ENCODE data around the gene DNAJC12. TPM values are rescaled to one million over a fixed set of nuclear protein-coding genes. Genes with fewer than 3 reads are reported as not detected.

The DNAJC12 gene
- total and polyA plus RNA-seq, 2 donors (not counting 1 experiment from before 2014, with no cell fraction given), result 0.19 TPM; not detected in 1

GRCh38 chr10:67812007-67812406 is 26.0 kb downstream of the DNAJC12 start:
- Mint-ChIP-seq H3K27ac (no peak overlapping the region), H3K4me1 (no peaks in the 10 kb centered on the region)

DNA sequence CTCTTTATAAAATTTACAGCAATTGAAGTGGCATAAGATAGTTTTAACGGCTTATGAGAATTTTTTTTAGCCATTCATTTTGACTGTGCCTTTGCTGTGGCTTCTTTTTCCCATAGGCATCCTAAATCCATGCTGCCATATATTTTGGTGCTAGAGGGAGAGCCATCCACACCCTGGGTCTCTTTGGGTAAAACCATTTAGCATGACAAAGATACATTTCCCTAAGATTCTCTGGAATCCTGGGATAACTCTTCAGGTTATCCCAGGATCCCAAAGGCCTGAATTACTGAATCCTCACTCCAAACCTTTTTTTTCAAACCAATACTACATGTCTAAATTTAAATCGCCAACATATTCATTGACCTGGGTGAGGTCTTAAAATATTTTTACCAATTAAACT is 28.9 kb downstream of the DNAJC12 start:
- Histone ChIP-seq H4K20me1 (ENCODE audit: control insufficient read depth, insufficient read depth, low read length, poor library complexity, severe bottlenecking) (no peaks in the 10 kb centered on the region), H3K27ac (ENCODE audit: low read length in 2 of 2) (no peak overlapping the region), H3K36me3 (replicated peaks in 1 of 2; ENCODE audit: control extremely low read depth in 1 of 2, control insufficient read depth in 1 of 2, extremely low read depth in 1 of 2, insufficient read depth in 2 of 2, low read length in 1 of 2) (no peaks in the 10 kb centered on the region), H3K27me3 (replicated peaks in 1 of 4; ENCODE audit: control extremely low read depth in 1 of 4, control insufficient read depth in 3 of 4, insufficient read depth in 4 of 4, low read length in 3 of 4) (no peaks in the 10 kb centered on the region), H3K4me2 (replicated peaks; ENCODE audit: low read depth, low read length, poor library complexity, severe bottlenecking) (no peak overlapping the region), H3K4me1 (ENCODE audit: control insufficient read depth in 2 of 2, insufficient read depth in 2 of 2, low read length in 2 of 2) (no peaks in the 10 kb centered on the region), H3K9ac (ENCODE audit: low read length) (no peak overlapping the region), H3K9me3 (ENCODE audit: control extremely low read depth in 1 of 3, control insufficient read depth in 2 of 3, insufficient read depth in 1 of 3, low read length in 2 of 3) (no peaks in the 10 kb centered on the region), H3K4me3 (ENCODE audit: control extremely low read depth in 1 of 5, extremely low read depth in 1 of 5, insufficient read depth in 1 of 5, low read depth in 2 of 5, low read length in 4 of 5) (no peak overlapping the region), H2AFZ (ENCODE audit: insufficient read depth, low read depth, low read length, poor library complexity, severe bottlenecking) (no peak overlapping the region), H3K79me2 (ENCODE audit: control insufficient read depth, insufficient read depth, low read length) (no peaks in the 10 kb centered on the region)
- DNase-seq, result no peak
- ATAC-seq (ENCODE audit: low read depth), result no peak
- POLR2A ChIA-PET, result no interaction called here
- Mint-ChIP-seq H3K27ac (no peak overlapping the region), H3K9me3 (ENCODE audit: insufficient read depth) (no peaks in the 10 kb centered on the region), H3K4me3 (no peak overlapping the region), H3K4me1 (no peaks in the 10 kb centered on the region), H3K27me3 (peaks cover 15% of the 10 kb centered on the region)
- CTCF ChIA-PET, result no interaction called here
- TF ChIP-seq CTCF (IDR thresholded peaks at IDR 0.05) (no peak), EZH2 (IDR thresholded peaks at IDR 0.05; ENCODE audit: borderline replicate concordance, insufficient read depth, low read depth, low read length, poor library complexity, severe bottlenecking) (no peak)
- WGBS (ENCODE audit: insufficient coverage), result no CpG with 5 or more reads among the region's 2 CpGs
- intact Hi-C loops (cut with micrococcal nuclease), result no loop called here

More at GRCh38 chr10:67812007-67812406, 26.0 kb downstream of the DNAJC12 start:
- intact Hi-C loops (cut with micrococcal nuclease), result no loop called here
- DNase-seq (no peak), ATAC-seq (ENCODE audit: low read depth) (no peak)
- WGBS (ENCODE audit: insufficient coverage), result 69% methylated on average over 2 of the region's 4 CpGs
- Histone ChIP-seq H3K27ac (ENCODE audit: low read length in 2 of 2) (no peak overlapping the region), H3K79me2 (ENCODE audit: control insufficient read depth, insufficient read depth, low read length) (no peaks in the 10 kb centered on the region), H3K27me3 (replicated peaks in 1 of 4; ENCODE audit: control extremely low read depth in 1 of 4, control insufficient read depth in 3 of 4, insufficient read depth in 4 of 4, low read length in 3 of 4) (no peaks in the 10 kb centered on the region), H3K36me3 (replicated peaks in 1 of 2; ENCODE audit: control extremely low read depth in 1 of 2, control insufficient read depth in 1 of 2, extremely low read depth in 1 of 2, insufficient read depth in 2 of 2, low read length in 1 of 2) (no peaks in the 10 kb centered on the region), H3K9me3 (ENCODE audit: control extremely low read depth in 1 of 3, control insufficient read depth in 2 of 3, insufficient read depth in 1 of 3, low read length in 2 of 3) (no peaks in the 10 kb centered on the region), H2AFZ (ENCODE audit: insufficient read depth, low read depth, low read length, poor library complexity, severe bottlenecking) (no peak overlapping the region), H3K9ac (ENCODE audit: low read length) (no peak overlapping the region), H4K20me1 (ENCODE audit: control insufficient read depth, insufficient read depth, low read length, poor library complexity, severe bottlenecking) (no peaks in the 10 kb centered on the region), H3K4me2 (replicated peaks; ENCODE audit: low read depth, low read length, poor library complexity, severe bottlenecking) (no peak overlapping the region), H3K4me1 (ENCODE audit: control insufficient read depth in 2 of 2, insufficient read depth in 2 of 2, low read length in 2 of 2) (no peaks in the 10 kb centered on the region), H3K4me3 (ENCODE audit: control extremely low read depth in 1 of 5, extremely low read depth in 1 of 5, insufficient read depth in 1 of 5, low read depth in 2 of 5, low read length in 4 of 5) (no peak overlapping the region)
- Mint-ChIP-seq H3K4me3 (no peak overlapping the region), H3K27me3 (peaks cover 10% of the 10 kb centered on the region), H3K9me3 (ENCODE audit: insufficient read depth) (no peaks in the 10 kb centered on the region)
- TF ChIP-seq EZH2 (IDR thresholded peaks at IDR 0.05; ENCODE audit: borderline replicate concordance, insufficient read depth, low read depth, low read length, poor library complexity, severe bottlenecking), result no peak
- no peak for TF ChIP-seq CTCF (IDR thresholded peaks at IDR 0.05)
- ChIA-PET CTCF (no interaction called here), POLR2A (no interaction called here)
